Colonic mucosa (tissue), 4 donors: ENCODE results near the gene KCNC3. TPM values are rescaled to one million over a fixed set of nuclear protein-coding genes. Genes with fewer than 3 reads are reported as not detected.

Experiments used
- DNase-seq: peaks from one replicate; pipeline ENCODE4 v3.0.0-alpha.2; 2020
- H3K27ac ChIP-seq: fragments of 200-600 bp; one replicate; pipeline ENCODE4 v1.8.0; 2021
- H3K27me3 ChIP-seq: fragments of 200-600 bp; one replicate; pipeline ENCODE4 v1.8.0; 2021
- H3K36me3 ChIP-seq: fragments of 200-600 bp; one replicate; pipeline ENCODE4 v1.8.0; 2021
- H3K4me1 ChIP-seq: fragments of 200-600 bp; one replicate; pipeline ENCODE4 v1.8.0; 2021; ENCODE audit warnings: mild to moderate bottlenecking
- H3K4me3 ChIP-seq: fragments of 200-600 bp; one replicate; pipeline ENCODE4 v1.8.0; 2021
- H3K9ac ChIP-seq, 2 donors: one replicate each; pipeline ENCODE4 v1.7.0; 2013; ENCODE audit warnings: control low read depth in 2 of 2, low read depth in 2 of 2, low read length in 2 of 2
- H3K9me3 ChIP-seq: fragments of 200-600 bp; one replicate; pipeline ENCODE4 v1.8.0; 2021
- intact Hi-C: fragments of 100-400 bp; cut with DNase I; formaldehyde crosslinking; loops from one replicate; pipeline ENCODE4 v1.14.1; 2022
- total RNA-seq, 2 donors: library from RNA; stranded (reverse); fragmentation: NEBNext Ultra II Directional in 1 of 2; extraction: Animal tissue kit (Norgen Biotek cat#: 25700) in 1 of 2; gene quantifications; one replicate each; pipeline ENCODE4 v1.2.1, GENCODE V29; 2021
- TF ChIP-seq, protein P1 (sequence below): fragments of 200-600 bp; IDR thresholded peaks from one replicate; pipeline ENCODE4 v1.8.0; 2022; ENCODE audit warnings: antibody characterized with exemption, mild to moderate bottlenecking
- donor health status: healthy.
- donor health status: DM: no; HTN: no; CAD: no.
- donor health status: DM: no; HTN: no; CAD: no.

Gene KCNC3
- total RNA-seq, result 1 to 10 TPM in 1 of 2 donors, under 1 TPM in 1; 0.61 to 1.0 TPM

GRCh38 chr19:50329146-50329925 is at the start of gene KCNC3:
KCNC3 (minus strand) TSS chr19:50329377; CDS start chr19:50329082, 295 bp downstream.
- Histone ChIP-seq H3K36me3 (no peaks in the 10 kb centered on the region), H3K9me3 (no peaks in the 10 kb centered on the region), H3K4me1 (peaks cover 15% of the 10 kb centered on the region), H3K9ac (peak within 1 kb of the TSS in 1 of 2 donors; percentile 35), H3K27ac (no peak within 1 kb of the TSS), H3K27me3 (peaks cover 32% of the 10 kb centered on the region), H3K4me3 (peak within 1 kb of the TSS; percentile 31)
- TF ChIP-seq, protein P1, sequence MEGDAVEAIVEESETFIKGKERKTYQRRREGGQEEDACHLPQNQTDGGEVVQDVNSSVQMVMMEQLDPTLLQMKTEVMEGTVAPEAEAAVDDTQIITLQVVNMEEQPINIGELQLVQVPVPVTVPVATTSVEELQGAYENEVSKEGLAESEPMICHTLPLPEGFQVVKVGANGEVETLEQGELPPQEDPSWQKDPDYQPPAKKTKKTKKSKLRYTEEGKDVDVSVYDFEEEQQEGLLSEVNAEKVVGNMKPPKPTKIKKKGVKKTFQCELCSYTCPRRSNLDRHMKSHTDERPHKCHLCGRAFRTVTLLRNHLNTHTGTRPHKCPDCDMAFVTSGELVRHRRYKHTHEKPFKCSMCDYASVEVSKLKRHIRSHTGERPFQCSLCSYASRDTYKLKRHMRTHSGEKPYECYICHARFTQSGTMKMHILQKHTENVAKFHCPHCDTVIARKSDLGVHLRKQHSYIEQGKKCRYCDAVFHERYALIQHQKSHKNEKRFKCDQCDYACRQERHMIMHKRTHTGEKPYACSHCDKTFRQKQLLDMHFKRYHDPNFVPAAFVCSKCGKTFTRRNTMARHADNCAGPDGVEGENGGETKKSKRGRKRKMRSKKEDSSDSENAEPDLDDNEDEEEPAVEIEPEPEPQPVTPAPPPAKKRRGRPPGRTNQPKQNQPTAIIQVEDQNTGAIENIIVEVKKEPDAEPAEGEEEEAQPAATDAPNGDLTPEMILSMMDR, result no peak
- DNase-seq, result peak; percentile 99
- intact Hi-C loops, result no loop called here

GRCh38 chr19:50378863-50379236 is 49.7 kb upstream of the KCNC3 start:
- H3K27me3 ChIP-seq, result no peaks in the 10 kb centered on the region
- no peak overlapping the region for H3K4me3 ChIP-seq
- H3K27ac ChIP-seq, result no peak overlapping the region
- no peak overlapping the region for H3K9ac ChIP-seq
- TF ChIP-seq, protein P1, result no peak
- no peak for DNase-seq
- H3K36me3 ChIP-seq, result peaks cover 26% of the 10 kb centered on the region
- intact Hi-C loops, result no loop called here
- no peaks in the 10 kb centered on the region for H3K4me1 ChIP-seq
- H3K9me3 ChIP-seq, result no peaks in the 10 kb centered on the region

DNA sequence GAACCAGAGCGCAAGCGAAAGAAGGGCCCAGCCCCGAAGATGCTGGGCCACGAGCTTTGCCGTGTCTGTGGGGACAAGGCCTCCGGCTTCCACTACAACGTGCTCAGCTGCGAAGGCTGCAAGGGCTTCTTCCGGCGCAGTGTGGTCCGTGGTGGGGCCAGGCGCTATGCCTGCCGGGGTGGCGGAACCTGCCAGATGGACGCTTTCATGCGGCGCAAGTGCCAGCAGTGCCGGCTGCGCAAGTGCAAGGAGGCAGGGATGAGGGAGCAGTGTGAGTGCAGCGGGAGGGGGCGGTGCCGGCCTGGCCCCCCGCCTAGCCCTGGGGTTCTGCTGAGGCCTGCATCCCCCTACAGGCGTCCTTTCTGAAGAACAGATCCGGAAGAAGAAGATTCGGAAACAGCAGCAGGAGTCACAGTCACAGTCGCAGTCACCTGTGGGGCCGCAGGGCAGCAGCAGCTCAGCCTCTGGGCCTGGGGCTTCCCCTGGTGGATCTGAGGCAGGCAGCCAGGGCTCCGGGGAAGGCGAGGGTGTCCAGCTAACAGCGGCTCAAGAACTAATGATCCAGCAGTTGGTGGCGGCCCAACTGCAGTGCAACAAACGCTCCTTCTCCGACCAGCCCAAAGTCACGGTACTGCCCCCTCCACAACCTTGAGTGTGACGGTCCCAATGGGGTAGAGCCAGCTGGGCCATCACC is 49.1 kb upstream of the KCNC3 start:
- H3K36me3 ChIP-seq, result peaks cover 26% of the 10 kb centered on the region
- TF ChIP-seq, protein P1, result no peak

DNA sequence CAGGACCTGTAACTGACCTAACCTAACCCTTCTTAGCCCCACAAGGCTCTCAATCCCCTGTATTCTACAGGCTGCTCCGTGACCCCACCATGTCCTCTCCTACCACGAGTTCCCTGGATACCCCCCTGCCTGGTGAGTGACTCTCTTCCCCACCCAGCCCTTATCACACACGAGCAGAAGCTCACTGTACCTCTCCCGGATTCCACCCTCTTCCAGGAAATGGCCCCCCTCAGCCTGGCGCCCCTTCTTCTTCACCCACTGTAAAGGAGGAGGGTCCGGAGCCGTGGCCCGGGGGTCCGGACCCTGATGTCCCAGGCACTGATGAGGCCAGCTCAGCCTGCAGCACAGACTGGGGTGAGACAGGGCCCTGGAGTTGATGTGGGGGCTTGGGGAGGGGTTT is 48.3 kb upstream of the KCNC3 start:
- Histone ChIP-seq H3K27me3 (no peaks in the 10 kb centered on the region), H3K4me1 (no peaks in the 10 kb centered on the region), H3K36me3 (peaks cover 26% of the 10 kb centered on the region), H3K27ac (no peak overlapping the region), H3K9me3 (no peaks in the 10 kb centered on the region), H3K4me3 (no peak overlapping the region), H3K9ac (no peak overlapping the region)
- TF ChIP-seq, protein P1, result no peak
- intact Hi-C loops, result no loop called here
- no peak for DNase-seq

More for the DNA sequence above, 49.1 kb upstream of the KCNC3 start:
- no peak overlapping the region for H3K27ac ChIP-seq
- H3K9me3 ChIP-seq, result no peaks in the 10 kb centered on the region
- no peaks in the 10 kb centered on the region for H3K4me1 ChIP-seq
- DNase-seq, result no peak
- no peak overlapping the region for H3K9ac ChIP-seq
- no peaks in the 10 kb centered on the region for H3K27me3 ChIP-seq
- no peak overlapping the region for H3K4me3 ChIP-seq
- intact Hi-C loops, result no loop called here

DNA sequence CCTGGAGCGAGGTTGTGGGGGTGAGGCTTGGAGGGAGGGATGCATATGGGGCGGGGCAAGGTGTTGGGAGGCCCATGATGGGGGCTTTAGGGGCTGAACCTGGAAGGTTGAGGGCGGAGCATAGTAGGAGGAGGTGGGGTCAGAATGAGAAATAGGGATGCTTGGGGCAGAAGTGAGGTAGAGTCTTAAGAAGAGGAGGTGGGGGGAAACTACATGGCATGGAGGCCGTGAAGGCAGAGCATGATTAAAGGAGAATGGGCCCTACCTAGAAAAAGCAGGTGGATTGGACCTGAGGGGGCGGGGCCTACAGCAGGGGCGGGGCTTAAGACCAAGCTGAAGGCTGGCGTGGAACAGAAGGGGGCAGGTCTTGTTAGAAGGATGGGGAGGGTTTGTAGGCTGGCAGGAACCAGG is 47.9 kb upstream of the KCNC3 start:
- Histone ChIP-seq H3K36me3 (peaks cover 26% of the 10 kb centered on the region), H3K9ac (no peak overlapping the region), H3K27ac (no peak overlapping the region), H3K4me1 (no peaks in the 10 kb centered on the region), H3K4me3 (no peak overlapping the region), H3K9me3 (no peaks in the 10 kb centered on the region), H3K27me3 (no peaks in the 10 kb centered on the region)
- peak; percentile 65 for DNase-seq
- TF ChIP-seq, protein P1, result no peak
- intact Hi-C loops, result no loop called here
